GM12878 (cell line): ENCODE results near the gene PRR16. TPM values are rescaled to one million over a fixed set of nuclear protein-coding genes. Genes with fewer than 3 reads are reported as not detected.

ENCODE experiments used
- ATAC-seq: fragments of 200-7000 bp; cut with Tn5 transposase; 3 replicates; pipeline ENCODE4 v1.9.1; 2020; ENCODE audit warnings: mild to moderate bottlenecking, moderate library complexity
- BruUV-seq: library from RNA; stranded (reverse); fragments of 400-500 nt; replicated peaks from 2 replicates; lab custom pipeline; 2021; lab: Mats Ljungman, UMichigan
- CTCF ChIA-PET: fragments of 300-600 bp; sonication (Branson Sonifier 250); formaldehyde crosslinking; extraction: SDS; loops from one replicate; lab custom pipeline; 2021; ENCODE audit warnings: inconsistent platforms; lab: Yijun Ruan, JAX
- POLR2A ChIA-PET: fragments of 350-600 bp; formaldehyde crosslinking; extraction: SDS; loops from one replicate; lab custom pipeline; 2021; ENCODE audit warnings: inconsistent platforms; lab: Charles Lee
- RAD21 ChIA-PET: fragments of 300-600 bp; sonication (Branson Sonifier 250); formaldehyde crosslinking; loops from one replicate; lab custom pipeline; 2023; ENCODE audit warnings: antibody characterized with exemption; ENCODE audit not compliant: unreplicated experiment; lab: Charles Lee
- SMC1A ChIA-PET: fragments of 300-600 bp; sonication (Branson Sonifier 250); formaldehyde crosslinking; loops from one replicate; lab custom pipeline; 2023; ENCODE audit not compliant: unreplicated experiment, uncharacterized antibody; lab: Charles Lee
- DNase-seq: peaks from one replicate; pipeline ENCODE4 v3.0.0-alpha.2; 2011; ENCODE audit warnings: low read depth, low spot score
- FAIRE-seq: peaks from 3 replicates; lab custom pipeline; 2011; peaks lifted over from hg19 to GRCh38; lab: Jason Lieb, UNC
- H2AFZ ChIP-seq: 2 replicates; pipeline ENCODE4 v1.6.0; 2011; ENCODE audit warnings: low read depth, low read length, control low read depth; ENCODE audit not compliant: control insufficient read depth
- H3K27ac ChIP-seq: 2 replicates; pipeline ENCODE4 v1.5.1; 2011; ENCODE audit warnings: control low read depth; ENCODE audit not compliant: control insufficient read depth, insufficient read depth
- H3K27me3 ChIP-seq, 2 experiments: replicated peaks in 1 of 2; 2 replicates each; pipeline versions ENCODE4 v1.6.0 to v1.6.1; 2011; ENCODE audit warnings: low read length in 1 of 2; ENCODE audit not compliant: control insufficient read depth in 2 of 2, insufficient read depth in 2 of 2
- H3K36me3 ChIP-seq, 2 experiments: 2 replicates each; pipeline ENCODE4 v1.5.1; 2011; ENCODE audit warnings: low read length in 1 of 2; ENCODE audit not compliant: control insufficient read depth in 2 of 2, insufficient read depth in 2 of 2
- H3K4me1 ChIP-seq: 2 replicates; pipeline ENCODE4 v1.6.1; 2011; ENCODE audit warnings: mild to moderate bottlenecking, low read length, moderate library complexity, mixed read lengths; ENCODE audit not compliant: control insufficient read depth, insufficient read depth
- H3K4me2 ChIP-seq: 2 replicates; pipeline ENCODE4 v1.6.0; 2011; ENCODE audit warnings: control low read depth; ENCODE audit not compliant: control insufficient read depth, insufficient read depth
- H3K4me3 ChIP-seq: fragments of 200-600 bp; sonication (generic); 2 replicates; pipeline ENCODE4 v1.5.1; 2016
- H3K79me2 ChIP-seq: 2 replicates; pipeline ENCODE4 v1.6.0; 2011; ENCODE audit warnings: low read length; ENCODE audit not compliant: control insufficient read depth, insufficient read depth
- H3K9ac ChIP-seq: 2 replicates; pipeline ENCODE4 v1.8.0; 2011; ENCODE audit warnings: low read length, control low read depth, mixed read lengths; ENCODE audit not compliant: control insufficient read depth, insufficient read depth
- H3K9me3 ChIP-seq: replicated peaks from 3 replicates; pipeline ENCODE4 v1.5.1; 2011; ENCODE audit warnings: mild to moderate bottlenecking, low read length; ENCODE audit not compliant: control insufficient read depth, insufficient read depth
- H4K20me1 ChIP-seq: 2 replicates; pipeline ENCODE4 v1.6.0; 2011; ENCODE audit not compliant: control insufficient read depth, insufficient read depth
- BACH1 ChIP-seq: fragments of 450-650 bp; IDR thresholded peaks from 2 replicates; pipeline ENCODE4 v1.6.1; 2017; ENCODE audit warnings: mild to moderate bottlenecking, borderline replicate concordance
- GATAD2B ChIP-seq: fragments of 450-650 bp; conservative IDR thresholded peaks from 2 replicates; pipeline ENCODE4 v1.6.1; 2017; ENCODE audit warnings: low read depth, mild to moderate bottlenecking, moderate library complexity
- HDGF ChIP-seq: fragments of 450-650 bp; IDR thresholded peaks from 2 replicates; pipeline ENCODE4 v1.6.1; 2016; ENCODE audit warnings: antibody characterized with exemption
- KDM1A ChIP-seq: fragments of 200-600 bp; sonication (generic); IDR thresholded peaks from 2 replicates; pipeline ENCODE4 v1.6.1; 2016; ENCODE audit warnings: borderline replicate concordance
- PML ChIP-seq: IDR thresholded peaks from 2 replicates; pipeline ENCODE4 v1.6.1; 2012; ENCODE audit warnings: low read length, inconsistent platforms
- SKIL ChIP-seq: fragments of 450-650 bp; IDR thresholded peaks from 2 replicates; pipeline ENCODE4 v1.6.1; 2017; ENCODE audit warnings: mild to moderate bottlenecking, low read depth, inconsistent platforms; ENCODE audit not compliant: poor library complexity, severe bottlenecking
- SREBF2 ChIP-seq: IDR thresholded peaks from 2 replicates; pipeline ENCODE4 v1.6.1; 2012; ENCODE audit warnings: mild to moderate bottlenecking, low read length
- YY1 ChIP-seq: IDR thresholded peaks from 2 replicates; pipeline ENCODE4 v1.6.1; 2011; ENCODE audit warnings: low read depth, mild to moderate bottlenecking, low read length
- ZNF687 ChIP-seq: fragments of 450-650 bp; IDR thresholded peaks from 2 replicates; pipeline ENCODE4 v1.6.1; 2017; ENCODE audit warnings: mild to moderate bottlenecking, moderate library complexity
- WGBS: methylation state at CpG from one replicate; pipeline ENCODE4 v1.1.6; 2016; ENCODE audit warnings: low lambda C conversion rate; ENCODE audit not compliant: insufficient replicate concordance, insufficient coverage; ENCODE audit errors: missing lambda C conversion rate; 5-methylcytosine and 5-hydroxymethylcytosine counted together
- in situ Hi-C: fragments of 300-500 bp; cut with MboI; formaldehyde crosslinking; loops from 9 replicates; pipeline ENCODE4 v1.14.3; 2018; ENCODE audit warnings: mixed read lengths
- intact Hi-C: fragments of 100-400 bp; cut with micrococcal nuclease; formaldehyde crosslinking; loops from one replicate; pipeline ENCODE4 v1.14.2; 2022; ENCODE audit not compliant: unreplicated experiment
- polyA plus RNA-seq, 11 experiments: library from polyadenylated mRNA; depleted of rRNA in 4 of 11; unstranded in 6 of 11; stranded (reverse) in 5 of 11; fragments of >200 nt; fragmentation: Nextera tagmentation in 4 of 11; fragmentation: Illumina TruSeq in 1 of 11; extraction: Ambion mirVana in 4 of 11; extraction: Trizol in 1 of 11; gene quantifications; 1 replicate in 1 of 11; 2 replicates in 10 of 11; pipeline versions ENCODE4 v1.2.1 to v1.2.3, GENCODE V29; 2011 to 2016; ENCODE audit warnings: inconsistent platforms in 2 of 11, missing spikeins in 2 of 11, low read depth in 1 of 11
- total RNA-seq, 4 experiments: library from RNA; depleted of rRNA in 3 of 4; stranded (reverse); fragments of >200 nt in 3 of 4; fragmentation: Illumina TruSeq in 1 of 4; extraction: Trizol in 1 of 4; gene quantifications; 2 replicates each; pipeline versions ENCODE4 v1.2.1 to v1.2.3, GENCODE V29; 2013 to 2021

PRR16 gene
- total and polyA plus RNA-seq, 10 of the 15 experiments (the other 5 are each of a cell fraction or from before 2014, with no cell fraction given), result not detected

- Histone ChIP-seq H3K4me3 (no peak overlapping the region), H3K4me1 (no peaks in the 10 kb centered on the region), H4K20me1 (no peaks in the 10 kb centered on the region), H2AFZ (no peak overlapping the region), H3K27ac (no peak overlapping the region)
- ChIA-PET RAD21 (interaction anchor here (0.5 kb wide), 1 partner anchor 233 kb away, joined by 3 read pairs; no protein-coding TSS in a partner anchor), CTCF (interaction anchor here (0.5 to 1.7 kb wide), 2 partner anchors 42 to 529 kb away, joined by 4 to 5 read pairs; no protein-coding TSS in a partner anchor)
- DNase-seq, result no peak
- intact Hi-C loops, result no loop called here
- no peak for ATAC-seq
- no peak for TF ChIP-seq SKIL
- TF ChIP-seq, all 136 proteins: peak for 0
- H3K4me2 ChIP-seq, result no peak overlapping the region
- H3K36me3 ChIP-seq, result no peaks in the 10 kb centered on the region
- SMC1A ChIA-PET, result no interaction called here
- H3K9ac ChIP-seq, result no peak overlapping the region
- no peaks in the 10 kb centered on the region for H3K9me3 ChIP-seq
- 0% methylated on average over 2 of the region's 2 CpGs for WGBS
- no peaks in the 10 kb centered on the region for H3K79me2 ChIP-seq
- POLR2A ChIA-PET, result no interaction called here
- no peak for FAIRE-seq
- in situ Hi-C loops, result no loop called here
- no peaks in the 10 kb centered on the region for H3K27me3 ChIP-seq
- no TSS peak for BruUV-seq
These were observed 150.6 kb downstream of the PRR16 start for GRCh38 chr5:120614531-120615180.

- Histone ChIP-seq H3K9me3 (no peaks in the 10 kb centered on the region), H4K20me1 (no peaks in the 10 kb centered on the region), H3K79me2 (no peaks in the 10 kb centered on the region), H3K27ac (no peak overlapping the region), H3K9ac (no peak overlapping the region), H3K27me3 (no peaks in the 10 kb centered on the region), H3K36me3 (no peaks in the 10 kb centered on the region), H2AFZ (no peak overlapping the region), H3K4me3 (no peak overlapping the region), H3K4me1 (no peaks in the 10 kb centered on the region), H3K4me2 (no peak overlapping the region)
- FAIRE-seq (no peak), ATAC-seq (no peak), DNase-seq (no peak)
- intact Hi-C loops (no loop called here), in situ Hi-C loops (no loop called here)
- whole genome bisulfite sequencing, result 33% methylated on average over 7 of the region's 7 CpGs
- ChIA-PET RAD21 (no interaction called here), POLR2A (no interaction called here), CTCF (interaction anchor here (1.4 to 1.7 kb wide), 2 partner anchors 12 to 41 kb away, joined by 3 to 4 read pairs; no protein-coding TSS in a partner anchor), SMC1A (interaction anchor here (1.0 kb wide), 2 partner anchors 24 to 71 kb away, joined by 4 to 5 read pairs; no protein-coding TSS in a partner anchor)
- BruUV-seq, result no TSS peak
- TF ChIP-seq YY1, result no peak
- no peak for TF ChIP-seq BACH1
- TF ChIP-seq GATAD2B, result no peak
- no peak for TF ChIP-seq SREBF2
- TF ChIP-seq PML, result no peak
- TF ChIP-seq ZNF687, result no peak
- no peak for TF ChIP-seq HDGF
- TF ChIP-seq KDM1A, result no peak
These were observed 152.0 kb downstream of the PRR16 start for GRCh38 chr5:120615967-120616645.
